ENCODE results near the gene PRICKLE1.

GRCh38 chr12:42409471-42409870 lies 180.1 kb downstream of the PRICKLE1 start:
- TF ChIP-seq CTCF (conservative IDR thresholded peaks at IDR 0.05; ENCODE audit: low read depth, low read length), result no peak
- no peak for TF ChIP-seq RFX5 (IDR thresholded peaks at IDR 0.05; ENCODE audit: low read depth, low read length)
